GM19240 (cell line): ENCODE data around the gene RASGRP4.

Experiments
- DNase-seq: peaks from one replicate; pipeline ENCODE4 v3.0.0; 2011; ENCODE audit warnings: low spot score; ENCODE audit not compliant: insufficient read length

Gene RASGRP4

DNA sequence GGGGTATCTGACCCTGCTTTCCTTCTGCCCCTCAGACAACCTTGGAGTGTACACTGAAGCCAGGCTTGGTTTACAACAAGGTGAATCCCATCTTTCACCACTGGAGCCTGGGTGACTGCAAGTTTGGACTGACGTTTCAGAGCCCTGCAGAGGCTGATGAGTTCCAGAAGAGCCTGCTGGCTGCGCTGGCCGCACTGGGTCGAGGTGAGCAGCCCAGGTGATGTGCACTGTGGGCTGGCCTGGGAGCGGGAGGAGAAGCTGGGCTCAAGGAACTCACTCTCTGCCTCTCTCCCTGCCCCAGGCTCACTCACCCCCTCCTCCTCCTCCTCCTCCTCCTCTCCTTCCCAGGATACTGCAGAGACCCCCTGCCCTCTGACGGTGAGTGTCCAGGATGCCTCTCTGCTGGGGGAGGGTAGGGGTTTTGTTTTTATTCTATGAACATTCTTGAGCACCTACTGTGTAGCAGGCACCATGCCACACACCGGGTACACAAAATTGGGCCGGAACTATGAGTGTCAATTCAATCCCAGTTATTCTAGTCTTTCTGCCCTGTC is 34.0 kb downstream of the RASGRP4 start:
- no peak for DNase-seq

DNA sequence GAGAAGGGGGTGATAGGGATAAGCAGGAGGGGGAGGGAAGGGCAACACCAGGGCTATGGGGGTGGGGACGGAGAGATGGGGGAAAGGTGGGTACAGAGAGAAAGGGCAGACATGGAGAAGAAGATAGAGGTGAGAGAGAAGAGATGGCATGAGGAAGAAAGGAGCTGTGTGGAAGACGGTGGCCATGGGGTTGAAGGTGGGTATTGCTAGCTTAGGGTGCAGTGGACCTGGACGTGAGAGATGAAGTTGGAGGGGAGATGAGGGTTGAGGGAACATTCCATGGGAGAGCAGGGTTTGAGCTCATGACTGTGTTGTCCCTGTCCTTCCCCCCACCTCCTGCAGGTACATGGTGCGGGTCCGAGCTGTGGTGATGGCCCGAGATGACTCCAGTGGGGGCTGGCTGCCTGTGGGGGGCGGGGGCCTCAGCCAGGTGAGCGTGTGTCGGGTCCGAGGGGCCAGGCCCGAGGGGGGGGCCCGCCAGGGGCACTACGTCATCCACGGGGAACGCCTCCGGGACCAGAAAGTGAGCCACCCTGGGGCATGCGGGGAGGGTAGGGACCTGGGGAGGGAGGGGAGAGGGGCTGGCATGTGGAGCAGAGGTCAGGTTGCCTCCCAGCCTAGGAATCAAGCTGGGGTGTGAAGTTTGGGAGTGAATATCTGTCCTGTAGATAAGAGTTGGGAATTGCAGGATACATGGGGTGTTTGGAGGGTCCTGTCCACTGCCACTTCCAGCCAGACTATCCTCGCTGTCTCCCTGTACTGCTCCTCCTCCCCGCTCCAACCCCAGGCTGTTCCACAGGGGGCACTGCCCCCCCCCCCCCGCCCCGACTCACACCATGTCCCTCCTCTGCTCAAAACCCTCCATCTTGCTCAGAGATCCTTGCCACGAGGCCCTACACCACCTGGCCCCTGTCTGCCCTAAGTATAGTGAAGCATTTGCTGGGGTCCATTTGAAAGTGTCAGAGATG is 35.8 kb downstream of the RASGRP4 start:
- no peak for DNase-seq

GRCh38 chr19:38389101-38389925 is 36.7 kb downstream of the RASGRP4 start:
- DNase-seq = no peak

- no peak for DNase-seq
Measured at GRCh38 chr19:38388349-38389100, 37.5 kb downstream of the RASGRP4 start, which contains the start of gene SPRED3. SPRED3 (plus strand) TSS chr19:38388697; CDS start chr19:38390303, 1,606 bp downstream.

DNA sequence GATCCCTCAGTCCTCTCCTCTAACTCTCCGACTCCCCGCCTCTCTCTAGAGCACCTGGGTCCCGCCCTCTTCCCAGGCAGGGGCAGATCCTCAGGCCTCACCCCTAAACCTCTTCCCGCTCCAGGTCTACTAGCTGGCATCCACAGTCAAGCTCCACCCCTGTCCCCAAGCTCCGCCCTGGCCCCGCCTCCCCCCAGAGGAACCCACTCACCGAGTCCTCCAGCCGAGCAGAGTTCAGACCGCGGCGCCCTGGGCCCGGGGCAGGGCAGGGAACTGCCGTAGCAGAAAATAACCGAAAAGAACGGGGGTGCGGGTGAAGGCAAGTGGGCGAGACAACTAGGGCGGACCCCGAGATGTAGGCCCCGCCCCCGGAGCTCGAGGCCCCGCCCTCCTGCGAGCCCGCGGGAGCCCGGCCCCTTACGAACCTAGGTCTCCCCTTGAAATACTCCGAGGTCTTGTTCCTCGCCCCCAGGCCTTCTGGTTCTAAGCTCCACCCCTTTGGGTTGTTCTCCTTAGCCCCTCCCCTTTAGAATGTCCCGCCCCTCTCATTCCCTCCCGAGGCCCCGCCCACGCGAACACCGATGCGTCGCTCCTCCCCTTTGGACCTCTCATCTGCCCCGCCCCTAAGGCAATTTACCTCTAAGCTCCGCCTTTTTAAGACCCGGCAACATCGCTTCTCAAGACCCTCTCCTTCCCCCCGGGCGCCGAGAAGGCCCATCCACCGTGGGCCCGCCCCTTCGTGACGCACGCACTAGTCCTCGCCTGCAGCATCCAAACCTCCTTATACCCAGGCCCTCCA is 38.3 kb downstream of the RASGRP4 start, which contains the start of gene GGN:
Gene GGN (minus strand): TSS at position 485 of the 799 bp plus-strand sequence. CDS start 773 bp downstream, outside the sequence.
- DNase-seq = peak; percentile 89

- DNase-seq = no peak
Measured at GRCh38 chr19:38386971-38387549, 39.0 kb downstream of the RASGRP4 start.

- no peak for DNase-seq
Measured at GRCh38 chr19:38386300-38386970, 39.6 kb downstream of the RASGRP4 start.

DNA sequence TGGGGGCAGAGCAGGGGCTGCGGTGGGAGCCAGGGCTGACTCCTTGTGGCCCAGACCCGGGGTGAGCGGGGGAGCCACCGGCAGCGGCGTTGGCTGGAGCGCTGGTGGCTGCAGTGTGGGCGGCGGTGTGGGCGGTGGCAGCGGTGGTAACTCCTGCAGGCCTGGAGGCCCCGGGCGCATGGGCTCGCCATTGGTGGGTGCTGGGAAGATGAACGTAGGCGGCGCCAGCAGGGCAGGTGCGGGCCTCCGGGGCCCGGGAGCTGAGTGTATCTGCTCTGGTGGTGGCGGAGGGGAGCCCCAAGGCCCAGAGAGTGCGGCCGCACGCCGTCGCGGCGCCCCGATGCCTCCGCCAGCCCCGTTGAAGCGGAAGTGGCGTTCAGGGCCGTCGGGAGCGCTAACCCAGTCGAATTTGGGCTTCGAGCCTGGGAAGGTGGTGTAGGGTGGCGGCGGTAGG is 40.2 kb downstream of the RASGRP4 start:
- DNase-seq = no peak

DNA sequence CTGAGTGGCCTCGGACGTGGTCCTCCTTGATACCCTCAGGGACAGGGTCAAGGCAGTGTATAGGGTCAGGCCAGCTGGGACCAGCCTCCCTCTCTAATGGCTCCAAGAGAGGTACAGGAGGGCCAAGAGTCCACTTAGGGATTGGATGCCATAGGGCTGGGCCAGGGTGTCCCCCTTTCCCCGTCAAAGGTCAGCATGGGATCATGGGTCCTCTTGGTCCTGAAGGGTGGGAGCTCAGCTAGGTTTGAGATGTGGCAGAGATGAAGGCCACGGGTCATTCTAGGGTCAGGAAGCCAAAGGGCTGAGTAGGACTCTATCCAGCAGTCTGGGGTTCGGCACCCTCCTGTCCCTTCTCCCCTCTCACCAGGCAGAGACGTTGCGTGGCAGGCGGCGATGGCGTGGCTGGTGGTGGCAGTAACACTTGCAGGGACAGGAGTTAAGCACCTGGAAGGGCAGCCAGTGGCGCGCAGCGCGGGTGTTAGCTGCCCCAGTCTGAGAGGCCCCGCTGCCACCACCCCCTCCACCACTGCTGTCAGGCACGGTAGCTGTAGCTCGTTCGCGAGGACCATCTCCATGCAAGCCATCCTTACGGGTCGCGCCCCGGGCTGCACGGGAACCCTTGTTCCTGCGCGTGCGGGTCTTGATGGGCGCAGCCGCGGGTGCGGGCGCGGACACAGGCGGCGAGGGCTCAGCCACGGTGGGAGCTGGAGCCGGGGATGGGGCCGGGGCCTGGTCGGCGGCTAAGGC is 40.8 kb downstream of the RASGRP4 start:
- no peak for DNase-seq

- no peak for DNase-seq
Measured at GRCh38 chr19:38384209-38385027, 41.6 kb downstream of the RASGRP4 start.

GRCh38 chr19:38383743-38384142 is 42.3 kb downstream of the RASGRP4 start:
- DNase-seq = no peak

- DNase-seq = no peak
Measured at GRCh38 chr19:38383184-38383583, 42.8 kb downstream of the RASGRP4 start.

- no peak for DNase-seq
Measured at GRCh38 chr19:38381138-38381537, 44.9 kb downstream of the RASGRP4 start.

- no peak for DNase-seq
Measured at GRCh38 chr19:38378866-38379265, 47.2 kb downstream of the RASGRP4 start.

- DNase-seq = no peak
Measured at GRCh38 chr19:38377052-38377451, 49.0 kb downstream of the RASGRP4 start.

DNA sequence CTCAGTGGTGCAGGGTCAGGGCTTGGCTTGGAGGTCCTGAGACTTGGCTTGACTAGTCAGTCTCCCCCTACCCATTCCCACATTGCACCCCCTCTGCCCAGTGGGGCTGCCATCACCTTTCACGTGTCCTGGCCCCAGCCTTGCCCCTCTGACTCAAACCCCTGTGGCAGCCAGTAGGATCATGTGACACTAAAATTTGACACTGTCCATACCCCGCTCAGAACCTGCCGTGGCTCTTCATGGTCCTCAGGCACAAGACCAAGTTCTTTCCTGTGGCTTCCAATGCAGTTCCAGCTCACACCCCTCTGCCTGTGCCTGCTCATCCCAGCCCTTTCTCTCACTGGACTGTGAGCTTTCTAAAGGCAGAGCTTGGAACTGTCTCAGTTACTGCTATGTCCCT is 49.4 kb downstream of the RASGRP4 start:
- DNase-seq = no peak

DNA sequence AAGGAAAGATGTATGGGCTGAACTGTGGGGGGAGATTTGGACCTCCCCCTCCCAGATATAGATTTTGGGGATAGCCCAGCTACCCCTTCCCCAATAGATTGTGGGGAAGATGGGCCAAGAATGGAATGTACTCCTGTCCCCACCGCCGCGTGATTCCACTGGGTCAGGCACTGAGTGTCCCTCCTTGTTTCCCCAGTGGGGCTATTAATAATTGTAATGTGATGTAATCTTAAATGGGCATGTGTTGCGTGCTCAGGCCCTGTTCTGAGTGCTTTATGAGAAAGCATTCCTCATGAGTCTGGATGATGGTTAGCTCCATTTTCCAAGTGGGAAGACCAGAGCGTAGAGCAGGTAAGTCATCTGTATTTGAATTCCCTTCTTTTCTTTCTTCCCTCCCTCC is 50.3 kb downstream of the RASGRP4 start:
- no peak for DNase-seq
